ENCODE results near the gene ADPGK. TPM values are rescaled to one million over a fixed set of nuclear protein-coding genes. Genes with fewer than 3 reads are reported as not detected.

ADPGK gene
- polyA plus RNA-seq, 1 donor, result 47.7 TPM

DNA sequence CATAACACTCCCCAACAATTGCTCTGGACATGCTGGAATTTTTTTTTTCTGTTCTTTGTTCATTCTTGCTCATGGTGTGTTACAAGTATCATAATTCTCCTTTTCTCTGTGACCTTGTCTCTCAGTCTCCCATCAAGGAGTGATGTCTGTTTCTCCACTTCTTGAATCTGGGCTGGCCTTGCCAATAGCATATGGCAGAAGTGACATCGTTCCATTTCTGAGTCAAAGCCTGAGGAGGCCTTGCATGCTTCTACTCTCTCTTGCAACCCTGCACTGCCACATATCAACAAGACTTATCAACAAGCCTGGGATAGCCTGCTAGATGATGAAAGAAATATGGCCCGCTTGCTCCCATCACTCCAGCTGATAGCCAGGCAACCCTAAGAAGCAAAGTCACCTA lies 8.9 kb upstream of the ADPGK start:
- Histone ChIP-seq H3K27me3 (ENCODE audit: control insufficient read depth, insufficient read depth, low read length) (no peaks in the 10 kb centered on the region), H3K4me3 (ENCODE audit: low read length) (no peak overlapping the region), H3K36me3 (ENCODE audit: control insufficient read depth, insufficient read depth, low read length) (no peaks in the 10 kb centered on the region), H3K9me3 (ENCODE audit: control insufficient read depth, low read depth, low read length) (no peaks in the 10 kb centered on the region), H3K4me1 (ENCODE audit: control insufficient read depth, insufficient read depth, low read length) (peaks cover 5% of the 10 kb centered on the region), H3K27ac (ENCODE audit: low read length) (no peak overlapping the region)
- WGBS (ENCODE audit: insufficient coverage, low lambda C conversion rate), result no CpG with 5 or more reads among the region's 2 CpGs
- no peak for DNase-seq

DNA sequence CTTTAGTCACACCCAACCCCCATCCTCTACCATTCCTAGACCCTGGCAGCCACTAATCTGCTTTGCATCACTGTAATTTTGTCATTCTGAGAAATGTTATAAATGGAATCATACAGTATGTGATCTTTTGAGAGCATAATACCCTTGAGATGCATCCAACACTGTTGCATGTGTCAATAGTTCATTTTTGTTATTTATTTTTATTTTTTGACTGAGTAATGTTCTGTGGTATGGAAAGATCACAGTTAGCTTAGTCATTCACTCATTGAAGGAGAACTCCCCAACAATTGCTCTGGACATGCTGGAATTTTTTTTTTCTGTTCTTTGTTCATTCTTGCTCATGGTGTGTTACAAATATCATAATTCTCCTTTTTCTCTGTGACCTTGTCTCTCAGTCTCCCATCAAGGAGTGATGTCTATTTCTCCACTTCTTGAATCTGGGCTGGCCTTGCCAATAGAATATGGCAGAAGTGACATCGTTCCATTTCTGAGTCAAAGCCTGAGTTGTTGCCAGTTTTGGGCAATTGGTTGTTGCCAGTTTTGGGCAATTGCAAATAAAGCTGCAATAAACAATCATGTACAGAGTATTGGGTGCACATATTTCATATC lies 6.8 kb upstream of the ADPGK start:
- no peak for DNase-seq
- no peak overlapping the region for H3K4me3 ChIP-seq (ENCODE audit: low read length)
- no peaks in the 10 kb centered on the region for H3K9me3 ChIP-seq (ENCODE audit: control insufficient read depth, low read depth, low read length)
- no peaks in the 10 kb centered on the region for H3K36me3 ChIP-seq (ENCODE audit: control insufficient read depth, insufficient read depth, low read length)
- no peaks in the 10 kb centered on the region for H3K4me1 ChIP-seq (ENCODE audit: control insufficient read depth, insufficient read depth, low read length)
- WGBS (ENCODE audit: insufficient coverage, low lambda C conversion rate), result no CpG with 5 or more reads among the region's 1 CpG
- no peaks in the 10 kb centered on the region for H3K27me3 ChIP-seq (ENCODE audit: control insufficient read depth, insufficient read depth, low read length)
- H3K27ac ChIP-seq (ENCODE audit: low read length), result no peak overlapping the region

DNA sequence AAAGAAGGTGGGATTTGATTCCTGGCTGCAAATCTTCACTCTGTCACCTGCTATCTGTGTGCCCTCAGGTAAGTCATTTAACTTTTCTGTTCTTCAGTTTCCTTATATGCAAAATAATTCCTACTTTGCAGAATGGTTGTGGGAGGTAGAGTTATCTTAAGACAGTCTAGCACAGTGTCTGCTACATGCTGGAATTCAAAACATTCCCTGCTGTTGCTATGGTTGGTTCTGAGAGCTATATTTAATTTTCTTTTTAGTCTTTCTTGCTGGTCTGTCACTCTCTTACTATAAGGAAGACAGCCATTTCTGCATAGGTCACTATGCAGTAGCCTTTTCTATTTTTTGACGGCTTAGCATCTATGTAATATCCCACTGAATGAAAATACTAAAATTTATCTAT lies 4.0 kb upstream of the ADPGK start:
- Histone ChIP-seq H3K9me3 (ENCODE audit: control insufficient read depth, low read depth, low read length) (no peaks in the 10 kb centered on the region), H3K27ac (ENCODE audit: low read length) (no peak overlapping the region), H3K4me3 (ENCODE audit: low read length) (no peak overlapping the region), H3K4me1 (ENCODE audit: control insufficient read depth, insufficient read depth, low read length) (peaks cover 7% of the 10 kb centered on the region), H3K36me3 (ENCODE audit: control insufficient read depth, insufficient read depth, low read length) (no peaks in the 10 kb centered on the region), H3K27me3 (ENCODE audit: control insufficient read depth, insufficient read depth, low read length) (no peaks in the 10 kb centered on the region)
- WGBS (ENCODE audit: insufficient coverage, low lambda C conversion rate), result 100% methylated on average over 1 of the region's 1 CpG
- DNase-seq, result no peak

DNA sequence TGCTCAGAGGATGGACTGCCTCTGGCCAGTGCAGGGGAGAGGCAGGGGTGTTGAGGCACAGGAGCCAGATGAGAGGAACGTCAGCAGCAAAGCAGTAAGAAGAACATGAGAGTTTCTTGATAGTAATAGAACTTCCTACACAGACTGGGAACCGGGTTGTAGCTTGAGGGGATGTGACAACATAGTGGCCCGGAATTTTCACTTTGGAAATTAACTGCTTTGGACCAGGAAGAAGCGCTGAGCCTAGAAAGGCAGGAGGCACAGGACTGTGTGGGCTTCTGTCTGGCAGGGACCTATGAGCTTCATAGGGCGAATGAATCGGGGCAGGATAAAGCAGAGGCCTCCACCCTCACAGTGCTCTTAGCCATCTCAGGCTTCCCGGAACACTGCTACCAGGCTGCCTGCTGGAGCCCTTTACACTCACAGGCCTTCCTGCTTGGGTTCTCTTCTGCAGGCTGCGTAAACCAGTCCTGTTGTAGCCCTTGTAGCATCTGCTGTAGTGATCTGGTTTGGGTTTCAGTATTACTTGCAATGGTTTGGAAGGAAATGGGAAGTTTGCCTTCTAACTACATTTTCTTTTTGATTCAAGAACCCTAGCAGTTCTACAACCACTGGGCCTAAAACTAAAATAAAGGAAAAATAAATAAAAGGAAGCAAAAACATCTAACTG lies 3.3 kb upstream of the ADPGK start:
- Histone ChIP-seq H3K4me1 (ENCODE audit: control insufficient read depth, insufficient read depth, low read length) (peaks cover 11% of the 10 kb centered on the region), H3K27me3 (ENCODE audit: control insufficient read depth, insufficient read depth, low read length) (no peaks in the 10 kb centered on the region), H3K4me3 (ENCODE audit: low read length) (no peak overlapping the region), H3K36me3 (ENCODE audit: control insufficient read depth, insufficient read depth, low read length) (no peaks in the 10 kb centered on the region), H3K9me3 (ENCODE audit: control insufficient read depth, low read depth, low read length) (no peaks in the 10 kb centered on the region), H3K27ac (ENCODE audit: low read length) (no peak overlapping the region)
- WGBS (ENCODE audit: insufficient coverage, low lambda C conversion rate), result no CpG with 5 or more reads among the region's 8 CpGs
- no peak for DNase-seq

DNA sequence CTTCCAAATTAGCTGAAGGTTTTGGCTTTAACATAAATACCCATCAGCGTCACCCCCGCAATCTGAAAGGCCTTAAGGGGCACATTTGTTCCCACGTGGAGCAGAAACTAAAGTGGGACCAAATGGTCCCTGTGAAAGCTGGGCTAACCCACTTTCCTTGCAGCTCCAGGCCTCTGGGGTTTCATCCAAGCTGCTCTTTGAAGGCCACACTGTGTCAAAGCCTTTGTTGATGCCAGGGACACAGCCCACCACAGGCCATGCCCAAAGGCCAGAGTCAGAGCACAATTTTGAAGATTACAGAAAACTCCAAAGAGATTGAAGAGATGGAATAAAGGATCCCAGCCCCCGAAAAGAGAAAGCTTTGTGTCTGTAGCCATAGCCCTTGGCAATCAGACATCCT lies 2.7 kb upstream of the ADPGK start:
- DNase-seq, result no peak
- no CpG with 5 or more reads among the region's 4 CpGs for WGBS (ENCODE audit: insufficient coverage, low lambda C conversion rate)
- Histone ChIP-seq H3K4me3 (ENCODE audit: low read length) (no peak overlapping the region), H3K4me1 (ENCODE audit: control insufficient read depth, insufficient read depth, low read length) (peaks cover 12% of the 10 kb centered on the region), H3K27me3 (ENCODE audit: control insufficient read depth, insufficient read depth, low read length) (no peaks in the 10 kb centered on the region), H3K27ac (ENCODE audit: low read length) (no peak overlapping the region), H3K36me3 (ENCODE audit: control insufficient read depth, insufficient read depth, low read length) (no peaks in the 10 kb centered on the region), H3K9me3 (ENCODE audit: control insufficient read depth, low read depth, low read length) (no peaks in the 10 kb centered on the region)

DNA sequence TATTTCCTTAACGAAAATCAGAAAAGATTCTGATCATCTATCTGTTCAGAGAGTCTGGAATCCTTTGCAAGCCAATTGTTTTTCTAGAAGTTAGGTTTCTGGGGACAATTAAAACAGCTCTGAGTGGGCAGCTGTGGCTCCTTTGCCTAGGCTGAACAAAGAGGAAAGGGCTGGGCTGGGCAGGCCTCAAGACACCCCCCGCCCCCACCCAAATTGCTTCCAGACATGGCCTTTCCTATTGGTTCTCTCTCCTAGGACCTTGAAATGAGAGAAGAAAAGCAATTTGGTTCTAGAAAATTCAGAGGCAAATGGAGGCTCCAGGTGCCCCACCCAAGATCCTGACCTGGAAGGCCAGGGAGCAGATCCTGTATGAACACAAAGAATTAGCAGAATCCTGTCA lies 2.3 kb upstream of the ADPGK start:
- Histone ChIP-seq H3K9me3 (ENCODE audit: control insufficient read depth, low read depth, low read length) (no peaks in the 10 kb centered on the region), H3K36me3 (ENCODE audit: control insufficient read depth, insufficient read depth, low read length) (no peaks in the 10 kb centered on the region), H3K4me1 (ENCODE audit: control insufficient read depth, insufficient read depth, low read length) (peaks cover 12% of the 10 kb centered on the region), H3K27me3 (ENCODE audit: control insufficient read depth, insufficient read depth, low read length) (no peaks in the 10 kb centered on the region), H3K4me3 (ENCODE audit: low read length) (no peak overlapping the region), H3K27ac (ENCODE audit: low read length) (no peak overlapping the region)
- WGBS (ENCODE audit: insufficient coverage, low lambda C conversion rate), result 100% methylated on average over 1 of the region's 2 CpGs
- no peak for DNase-seq

DNA sequence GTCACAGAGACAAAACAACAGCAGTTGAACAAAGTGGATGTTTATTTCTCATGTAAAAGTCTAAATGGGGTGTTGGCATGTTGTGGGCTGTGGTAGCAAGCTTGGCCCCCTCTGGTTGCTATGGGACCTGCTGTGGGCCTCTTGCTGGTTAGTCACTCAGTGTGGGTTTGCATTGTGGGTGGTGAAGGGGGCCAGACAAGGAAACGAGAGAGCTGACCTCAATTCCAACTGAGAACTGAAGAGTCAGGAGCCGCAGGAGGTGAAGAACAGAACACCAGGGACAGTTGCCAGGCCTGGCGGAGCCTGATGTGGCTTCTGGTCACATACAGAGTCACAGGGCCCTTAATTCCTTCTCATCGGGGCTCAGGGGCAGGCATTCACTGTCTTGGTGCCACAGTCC lies 1.9 kb upstream of the ADPGK start:
- Histone ChIP-seq H3K9me3 (ENCODE audit: control insufficient read depth, low read depth, low read length) (no peaks in the 10 kb centered on the region), H3K27ac (ENCODE audit: low read length) (no peak overlapping the region), H3K4me1 (ENCODE audit: control insufficient read depth, insufficient read depth, low read length) (peaks cover 12% of the 10 kb centered on the region), H3K27me3 (ENCODE audit: control insufficient read depth, insufficient read depth, low read length) (no peaks in the 10 kb centered on the region), H3K36me3 (ENCODE audit: control insufficient read depth, insufficient read depth, low read length) (no peaks in the 10 kb centered on the region), H3K4me3 (ENCODE audit: low read length) (no peak overlapping the region)
- no peak for DNase-seq
- whole genome bisulfite sequencing (ENCODE audit: insufficient coverage, low lambda C conversion rate), result no CpG with 5 or more reads among the region's 4 CpGs

DNA sequence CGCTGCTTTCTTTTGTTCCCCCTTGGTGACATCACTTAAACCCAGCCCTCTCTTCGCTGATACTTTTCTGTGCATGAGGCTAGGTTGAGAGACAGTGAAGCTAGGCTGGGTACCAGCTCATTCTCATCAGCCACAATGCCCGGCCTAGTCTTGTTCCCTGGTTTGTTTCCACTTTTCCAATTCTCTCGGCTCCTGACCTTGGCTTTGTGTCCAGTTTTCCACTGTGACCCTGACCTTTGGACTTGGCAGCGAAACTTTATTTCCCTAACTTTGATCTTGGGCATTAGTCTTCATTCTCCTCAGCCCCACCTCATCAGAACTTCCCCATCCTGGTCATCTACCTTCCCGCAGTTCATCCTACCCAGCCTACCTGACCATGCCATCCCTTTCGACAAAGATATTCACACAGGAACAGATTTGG lies 908 bp upstream of the ADPGK start:
- H3K4me3 ChIP-seq (ENCODE audit: low read length), result peak overlapping the region; percentile 78
- peak overlapping the region; percentile 95 for H3K27ac ChIP-seq (ENCODE audit: low read length)
- no peaks in the 10 kb centered on the region for H3K9me3 ChIP-seq (ENCODE audit: control insufficient read depth, low read depth, low read length)
- H3K27me3 ChIP-seq (ENCODE audit: control insufficient read depth, insufficient read depth, low read length), result no peaks in the 10 kb centered on the region
- DNase-seq, result no peak
- H3K36me3 ChIP-seq (ENCODE audit: control insufficient read depth, insufficient read depth, low read length), result no peaks in the 10 kb centered on the region
- H3K4me1 ChIP-seq (ENCODE audit: control insufficient read depth, insufficient read depth, low read length), result peaks cover 12% of the 10 kb centered on the region
- 46% methylated on average over 2 of the region's 7 CpGs for WGBS (ENCODE audit: insufficient coverage, low lambda C conversion rate)

DNA sequence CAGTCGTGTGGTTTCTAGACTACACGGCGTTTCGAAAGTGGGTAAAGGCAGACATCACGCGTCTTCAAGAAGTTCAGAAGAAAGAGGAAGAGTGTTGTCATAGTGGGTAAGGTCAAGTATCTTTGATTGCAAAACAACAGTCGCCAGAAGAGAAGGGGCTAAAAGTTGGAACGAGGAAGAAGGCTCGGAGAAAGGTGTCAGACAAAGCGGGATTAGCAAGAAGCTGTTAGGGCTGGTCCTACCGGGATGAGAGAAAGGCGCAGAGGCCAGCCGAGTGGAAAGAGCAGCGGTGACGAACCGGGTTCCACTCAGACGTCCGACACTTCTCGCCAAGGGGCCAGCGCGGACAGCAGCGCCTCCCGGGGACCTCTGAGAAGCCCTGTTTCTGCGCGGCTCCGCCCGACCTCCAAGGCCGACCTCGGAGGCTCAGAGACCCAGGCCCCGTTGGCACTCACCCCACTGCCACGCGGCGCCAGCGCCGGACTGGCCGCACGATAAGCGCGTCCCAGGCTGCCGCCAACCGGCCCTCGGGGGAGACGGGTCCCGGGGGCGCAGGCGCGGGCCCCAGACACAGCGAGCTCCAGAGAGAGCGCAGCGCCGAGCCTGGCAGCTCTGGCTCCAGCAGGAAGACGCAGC lies 436 bp downstream of the ADPGK start:
- peak overlapping the region; percentile 95 for H3K27ac ChIP-seq (ENCODE audit: low read length)
- H3K27me3 ChIP-seq (ENCODE audit: control insufficient read depth, insufficient read depth, low read length), result no peaks in the 10 kb centered on the region
- WGBS (ENCODE audit: insufficient coverage, low lambda C conversion rate), result 0% methylated on average over 3 of the region's 52 CpGs
- H3K4me1 ChIP-seq (ENCODE audit: control insufficient read depth, insufficient read depth, low read length), result peaks cover 12% of the 10 kb centered on the region
- no peaks in the 10 kb centered on the region for H3K9me3 ChIP-seq (ENCODE audit: control insufficient read depth, low read depth, low read length)
- DNase-seq, result peak; percentile 42 to 73
- H3K36me3 ChIP-seq (ENCODE audit: control insufficient read depth, insufficient read depth, low read length), result no peaks in the 10 kb centered on the region
- H3K4me3 ChIP-seq (ENCODE audit: low read length), result peak overlapping the region; percentile 78

DNA sequence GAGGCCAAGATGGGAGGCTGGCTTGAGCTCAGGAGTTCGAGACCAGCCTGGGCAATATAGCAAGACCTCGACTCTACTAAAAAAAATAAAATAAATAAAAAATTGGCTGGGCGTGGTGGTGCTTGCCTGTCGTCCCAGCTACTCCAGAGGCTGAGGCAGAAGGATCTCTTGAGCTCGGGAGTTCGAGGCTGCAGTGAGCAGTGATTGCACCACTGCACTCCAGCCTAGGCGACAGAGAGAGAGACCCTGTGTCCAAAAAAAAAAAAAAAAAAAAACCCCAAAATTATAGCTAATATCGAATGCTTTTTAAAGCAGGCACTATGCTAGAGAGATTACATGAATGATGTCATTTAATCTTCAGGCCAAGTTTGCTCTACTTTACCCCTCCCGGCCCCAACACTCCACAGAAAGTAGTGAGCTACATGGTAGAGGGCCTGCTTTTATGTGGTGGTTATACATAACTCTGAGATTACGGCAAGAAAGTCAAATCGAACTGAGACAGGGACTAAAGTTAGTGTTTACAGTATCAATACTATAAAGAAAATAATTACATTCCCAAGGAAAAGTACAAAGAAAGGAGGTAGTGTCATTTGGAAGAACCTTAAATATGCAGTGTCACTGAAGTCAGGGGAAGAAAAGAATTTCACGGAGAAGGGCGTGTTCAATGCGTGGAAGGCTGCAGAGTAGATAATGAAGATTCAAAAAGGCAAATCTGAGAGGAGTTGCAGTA lies 1.1 kb downstream of the ADPGK start:
- 41% methylated on average over 4 of the region's 14 CpGs for WGBS (ENCODE audit: insufficient coverage, low lambda C conversion rate)
- H3K36me3 ChIP-seq (ENCODE audit: control insufficient read depth, insufficient read depth, low read length), result no peaks in the 10 kb centered on the region
- peak overlapping the region; percentile 95 for H3K27ac ChIP-seq (ENCODE audit: low read length)
- peak overlapping the region; percentile 78 for H3K4me3 ChIP-seq (ENCODE audit: low read length)
- peak in 1 of 2 donors; percentile 26 for DNase-seq
- H3K4me1 ChIP-seq (ENCODE audit: control insufficient read depth, insufficient read depth, low read length), result peaks cover 12% of the 10 kb centered on the region
- H3K9me3 ChIP-seq (ENCODE audit: control insufficient read depth, low read depth, low read length), result no peaks in the 10 kb centered on the region
- no peaks in the 10 kb centered on the region for H3K27me3 ChIP-seq (ENCODE audit: control insufficient read depth, insufficient read depth, low read length)

Measured in large intestine (tissue), 3 donors.